ENCODE measurements around the gene TPMT.
"Not testable (repeated sequence)": the region's sequence is repeated elsewhere in the genome, so short reads cannot be mapped to it uniquely, and the experiment has no call there.

The TPMT gene

DNA sequence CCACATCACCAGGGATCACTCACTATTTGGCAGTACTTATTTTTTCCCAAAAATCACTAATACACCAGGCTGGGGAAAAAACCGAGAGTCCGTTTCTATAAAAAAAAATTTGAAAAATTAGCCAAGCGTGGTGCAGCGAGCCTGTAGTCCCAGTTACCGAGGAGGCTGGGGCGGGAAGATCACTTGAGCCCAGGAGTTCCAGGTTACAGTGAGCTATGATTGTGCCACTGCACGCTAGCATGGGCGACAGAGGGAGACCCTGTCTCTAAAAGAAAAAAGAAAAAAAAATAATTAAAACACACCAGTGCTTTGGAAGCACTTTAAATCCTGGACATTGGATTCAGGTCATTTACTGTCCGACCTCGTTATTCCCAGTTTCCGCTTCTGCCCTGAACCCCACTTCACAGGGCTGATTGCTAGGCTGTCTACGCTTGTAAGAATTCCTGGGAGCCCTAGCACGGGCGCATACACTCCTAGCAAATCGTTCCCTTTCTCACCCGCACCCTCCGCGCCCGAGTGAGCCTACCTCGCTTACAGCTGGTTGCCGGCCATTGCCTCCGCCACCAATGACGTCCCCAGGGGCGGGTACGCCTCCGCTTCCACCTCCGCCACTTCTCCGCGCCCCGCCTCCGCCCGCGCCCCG lies at the start of gene TPMT:
Gene TPMT, minus strand, starts transcription at position 571 of the 643 bp plus-strand sequence. CDS start 5,950 bp downstream, outside the sequence.
- no peak for DNase-seq (ENCODE audit: low read depth in 1 of 2, low spot score in 1 of 2)

DNA sequence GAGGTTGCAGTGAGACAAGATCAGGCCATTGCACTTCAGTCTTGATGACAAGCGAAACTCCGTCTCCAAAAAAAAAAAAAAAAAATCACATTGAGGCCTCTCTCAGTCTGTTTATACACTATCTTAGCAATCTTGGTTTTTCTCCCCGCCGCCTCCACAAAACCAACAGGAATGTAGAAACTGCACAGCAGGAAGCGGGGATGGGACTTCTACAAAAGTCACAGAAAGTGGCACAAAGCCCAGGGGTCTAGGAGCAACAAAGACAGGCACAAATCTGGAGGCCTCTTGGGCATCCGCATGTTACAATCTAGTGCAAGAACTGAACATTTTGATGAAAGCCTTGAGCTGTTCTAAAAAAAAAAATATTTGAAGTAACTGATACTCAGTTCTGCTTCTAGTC lies 48.9 kb upstream of the TPMT start:
- no peak for DNase-seq (ENCODE audit: low read depth in 1 of 2, low spot score in 1 of 2)

DNA sequence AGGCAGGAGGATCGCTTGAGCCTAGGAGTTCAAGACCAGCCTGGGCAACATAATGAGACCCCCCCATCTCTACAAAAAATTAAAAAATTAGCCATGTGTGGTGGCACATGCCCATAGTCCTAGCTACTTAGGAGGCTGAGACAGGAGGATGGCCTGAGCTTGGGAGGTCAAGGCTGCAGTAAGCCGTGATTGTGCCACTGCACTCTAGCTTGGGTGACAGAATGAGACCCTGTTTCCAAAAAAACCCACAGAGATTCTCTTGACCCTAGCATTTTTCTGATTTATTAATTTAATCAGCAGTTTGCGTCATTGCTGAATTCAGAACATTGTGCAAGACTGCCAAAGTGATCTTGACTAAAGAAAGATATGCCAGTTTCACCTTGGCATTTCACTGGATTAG lies 37.1 kb upstream of the TPMT start:
- no peak for DNase-seq (ENCODE audit: low read depth in 1 of 2, low spot score in 1 of 2)

DNA sequence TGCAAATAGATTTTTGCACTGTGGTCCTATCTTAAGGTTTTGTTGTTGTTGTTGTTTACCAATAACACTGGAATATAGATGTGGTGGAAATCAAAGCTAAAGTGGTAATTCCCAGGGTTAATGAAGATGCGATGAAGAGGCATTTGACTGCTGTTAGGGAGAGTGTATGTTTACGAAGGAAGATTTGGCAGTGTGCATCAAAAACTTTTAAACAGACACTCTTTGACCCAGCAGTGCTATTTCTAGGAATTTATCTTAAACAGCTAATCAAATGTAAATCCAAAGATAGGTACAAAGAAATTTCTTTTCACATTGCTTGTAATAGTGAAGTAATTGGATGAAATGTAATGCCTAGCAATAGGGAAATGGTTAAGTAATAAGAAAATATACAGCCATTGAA lies 34.3 kb upstream of the TPMT start:
- no peak for DNase-seq (ENCODE audit: low read depth in 1 of 2, low spot score in 1 of 2)

DNA sequence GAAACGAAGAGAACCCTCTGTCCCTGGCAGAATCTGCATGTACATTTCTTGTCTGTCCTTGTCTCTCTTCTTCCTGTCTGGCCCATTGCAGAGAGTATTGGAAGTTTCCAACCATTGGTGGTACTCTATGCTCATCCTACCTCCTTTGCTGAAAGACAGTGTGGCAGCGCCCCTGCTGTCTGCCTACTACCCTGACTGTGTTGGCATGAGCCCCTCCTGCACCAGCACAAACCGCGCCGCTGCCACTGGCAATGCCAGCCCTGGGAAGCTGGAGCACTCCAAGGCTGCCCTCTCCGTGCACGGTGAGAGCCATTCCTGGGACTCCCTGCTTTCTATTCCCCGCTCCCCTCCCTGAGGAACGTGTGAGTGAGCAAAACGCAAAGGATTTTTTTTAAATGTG lies 32.8 kb upstream of the TPMT start:
- DNase-seq (ENCODE audit: low read depth in 1 of 2, low spot score in 1 of 2), result no peak

DNA sequence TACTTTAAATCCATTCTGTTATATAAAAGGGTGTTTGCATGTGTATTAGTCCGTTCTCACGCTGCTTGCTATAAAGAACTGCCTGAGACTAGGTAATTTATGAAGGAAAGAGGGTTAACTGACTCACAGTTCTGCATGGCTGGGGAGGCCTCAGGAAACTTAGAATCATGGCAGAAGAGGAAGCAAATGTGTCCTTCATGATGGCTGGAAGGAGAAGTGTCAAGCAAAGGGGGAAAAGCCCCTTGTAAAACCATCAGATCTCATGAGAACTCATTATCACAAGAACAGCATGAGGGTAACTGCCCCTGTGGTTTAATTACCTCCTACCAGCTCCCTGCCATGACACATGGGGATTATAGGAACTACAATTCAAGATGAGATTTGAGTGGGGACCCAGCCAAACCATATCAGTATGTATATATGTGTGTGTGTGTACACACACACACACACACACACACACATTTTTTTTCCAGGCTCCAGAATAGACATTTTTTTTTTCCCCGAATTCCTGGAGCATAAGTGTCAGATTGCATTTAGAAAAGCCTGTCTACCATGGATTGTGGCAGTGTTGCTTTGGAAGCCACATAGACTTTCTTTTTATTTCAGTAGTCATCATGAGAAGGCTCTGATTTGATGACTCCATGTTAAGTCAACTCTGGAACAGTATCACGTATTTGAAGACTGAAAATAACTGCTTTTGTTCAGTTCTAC lies 31.8 kb upstream of the TPMT start:
- DNase-seq (ENCODE audit: low read depth in 1 of 2, low spot score in 1 of 2), result no peak

DNA sequence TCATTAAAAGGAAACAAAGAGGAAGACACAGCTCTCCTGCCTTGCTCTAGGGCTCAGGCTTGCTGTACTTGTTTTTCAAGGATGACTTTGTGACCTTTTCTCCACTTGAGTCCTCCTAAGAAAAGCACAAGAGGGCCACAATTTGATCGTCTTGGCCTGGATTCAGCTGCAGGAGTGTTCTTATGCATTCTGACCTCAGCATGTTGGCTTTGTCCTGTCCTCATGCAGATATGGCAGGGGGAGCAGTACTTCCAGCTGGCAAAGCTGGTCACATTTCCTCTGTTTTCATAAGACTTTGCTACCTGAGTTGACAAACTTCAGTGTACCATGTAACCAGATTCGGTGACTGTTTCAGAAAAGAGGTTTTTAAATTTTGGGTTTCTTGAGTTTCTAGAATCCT lies 31.2 kb upstream of the TPMT start:
- no peak for DNase-seq (ENCODE audit: low read depth in 1 of 2, low spot score in 1 of 2)

DNA sequence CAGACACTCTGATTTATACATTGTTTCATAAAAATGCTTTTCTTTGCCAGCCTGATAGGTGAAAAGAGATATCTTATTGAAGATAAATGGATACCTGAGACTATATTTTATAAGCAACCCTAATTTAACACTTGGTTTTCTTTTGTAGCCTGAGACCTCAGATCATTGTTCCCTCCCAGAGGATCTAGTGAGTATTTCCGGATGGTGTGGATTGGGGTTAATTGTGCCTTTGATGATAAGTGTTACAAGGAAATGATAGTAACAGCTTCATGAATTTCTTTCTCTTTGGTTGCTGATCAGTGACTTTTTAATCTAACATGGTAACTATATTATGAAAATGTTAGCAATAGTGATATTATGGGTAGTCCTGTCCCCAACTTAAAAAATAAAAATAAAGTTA lies 30.7 kb upstream of the TPMT start:
- DNase-seq (ENCODE audit: low read depth in 1 of 2, low spot score in 1 of 2), result no peak

DNA sequence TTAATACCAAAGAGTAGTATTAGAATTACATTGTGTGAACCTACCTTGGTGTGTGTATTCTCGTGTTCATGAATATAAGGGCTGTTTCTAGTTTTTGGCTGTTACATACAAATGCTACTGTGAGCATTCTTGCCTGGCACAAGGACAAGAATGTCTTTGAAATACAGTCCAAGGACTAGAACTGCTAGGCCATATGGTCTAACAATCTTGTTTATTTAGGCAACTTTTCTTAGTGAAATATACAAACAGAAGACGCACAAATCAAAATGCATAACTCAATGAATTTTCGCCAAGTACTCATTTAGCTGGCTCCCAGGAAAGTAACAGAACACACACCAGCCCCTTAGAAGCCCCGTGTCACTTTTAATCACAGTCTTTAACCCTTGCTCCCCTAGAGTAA lies 28.9 kb upstream of the TPMT start:
- no peak for DNase-seq (ENCODE audit: low read depth in 1 of 2, low spot score in 1 of 2)

DNA sequence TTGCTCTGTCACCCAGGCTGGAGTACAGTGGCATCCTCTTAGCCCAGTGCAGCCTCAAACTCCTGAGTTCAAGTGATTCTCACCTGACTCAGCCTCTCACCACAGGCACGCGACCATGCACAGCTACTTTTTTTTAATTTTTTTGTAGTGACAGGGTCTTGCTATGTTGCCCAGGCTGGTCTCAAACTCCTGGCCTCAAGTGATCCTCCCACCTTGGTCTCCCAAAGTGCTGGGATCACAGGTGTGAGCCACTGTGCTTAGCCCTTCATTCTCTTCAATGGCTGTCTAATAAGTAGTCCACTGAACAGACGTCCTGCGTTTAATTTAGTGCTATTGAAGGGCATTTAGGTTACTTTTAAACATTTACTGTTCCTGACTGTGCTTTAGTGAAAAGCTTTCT lies 27.7 kb upstream of the TPMT start:
- no peak for DNase-seq (ENCODE audit: low read depth in 1 of 2, low spot score in 1 of 2)

DNA sequence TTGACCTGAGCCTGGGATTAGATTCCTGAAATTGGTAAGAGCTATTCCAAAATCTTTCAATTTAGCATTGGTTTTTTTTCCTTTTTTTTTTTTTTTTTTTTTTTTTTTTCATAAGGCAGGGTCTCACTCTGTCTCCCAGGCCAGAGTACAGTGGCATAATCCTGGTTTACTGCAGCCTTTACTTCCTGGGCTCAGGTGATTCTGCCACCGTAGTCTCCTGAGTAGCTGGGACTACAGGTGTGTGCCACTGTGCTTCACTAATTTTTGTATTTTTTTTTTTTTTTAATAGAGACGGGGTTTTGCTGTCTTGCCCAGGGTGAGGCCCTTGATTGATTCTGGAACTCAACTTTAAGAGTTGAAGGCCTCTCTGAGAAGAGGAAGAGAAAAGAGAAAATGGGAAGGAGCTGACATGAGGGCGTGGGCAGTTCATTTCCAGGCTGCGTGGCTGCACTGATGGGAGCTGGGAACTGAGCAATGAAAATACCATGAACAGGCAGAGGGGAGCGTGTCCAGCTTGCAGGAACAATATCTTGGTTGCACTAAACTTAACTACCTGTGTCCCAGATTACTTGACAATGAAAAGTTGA lies 25.0 kb upstream of the TPMT start:
- DNase-seq (ENCODE audit: low read depth in 1 of 2, low spot score in 1 of 2), result no peak

DNA sequence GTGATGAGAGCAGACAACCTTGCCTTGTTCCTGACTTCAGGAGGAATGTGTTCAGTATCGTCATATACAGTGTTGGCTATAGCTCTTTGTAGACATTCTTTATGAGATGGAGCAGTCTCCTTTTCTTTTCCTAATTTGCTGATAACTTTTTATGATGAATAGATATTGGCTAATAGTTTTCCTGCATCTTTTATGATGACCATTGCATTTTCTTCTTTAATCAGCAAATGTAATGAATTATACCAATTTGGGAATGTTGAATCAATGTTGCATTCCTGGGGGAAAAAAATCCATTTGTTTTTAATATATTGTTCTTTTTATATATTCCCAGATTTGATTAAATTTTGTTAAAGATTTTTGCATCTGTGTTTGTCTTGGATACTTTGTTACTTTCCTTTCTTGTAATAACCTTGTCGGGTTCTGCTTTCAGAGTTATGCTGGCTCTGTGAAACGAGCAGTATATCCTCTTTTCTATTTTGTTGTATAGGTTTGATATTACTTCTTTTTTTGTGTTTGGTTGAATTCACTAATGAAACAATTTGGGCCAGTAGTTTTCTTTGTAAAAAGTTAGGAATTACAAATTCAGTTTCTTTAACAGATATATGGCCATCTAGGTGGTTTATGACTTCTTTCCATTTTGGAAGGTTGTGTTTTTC lies 24.2 kb upstream of the TPMT start:
- DNase-seq (ENCODE audit: low read depth in 1 of 2, low spot score in 1 of 2), result no peak

DNA sequence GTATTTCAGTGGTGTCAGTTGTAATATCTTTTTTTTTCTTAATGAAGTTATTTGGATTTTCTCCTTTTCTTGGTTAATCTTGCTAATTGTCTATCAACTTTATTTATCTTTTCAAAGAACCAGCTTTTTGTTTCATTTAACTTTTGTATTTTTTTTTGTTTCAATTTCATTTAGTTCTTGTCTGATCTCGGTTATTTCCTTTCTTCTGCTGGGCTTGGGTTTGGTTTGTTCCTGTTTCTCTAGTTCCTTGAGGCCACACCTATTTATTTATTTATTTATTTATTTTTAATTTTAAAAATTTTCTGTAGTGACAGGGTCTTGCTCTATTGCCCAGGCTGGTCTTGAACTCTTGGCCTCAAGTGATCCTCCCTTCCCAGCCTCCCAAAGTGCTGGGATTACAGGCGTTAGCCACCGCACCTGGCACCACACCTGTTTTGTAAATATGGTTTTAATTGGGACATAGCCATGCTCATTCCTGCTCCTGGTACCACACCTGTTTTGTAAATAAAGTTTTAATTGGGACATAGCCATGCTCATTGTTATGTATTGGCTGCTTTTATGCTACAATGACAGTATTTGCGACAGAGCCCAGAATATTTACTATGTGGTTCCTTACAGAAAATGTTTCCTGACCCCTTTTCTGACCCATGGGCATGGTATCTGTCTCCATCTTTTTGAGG lies 22.5 kb upstream of the TPMT start:
- no peak for DNase-seq (ENCODE audit: low read depth in 1 of 2, low spot score in 1 of 2)

DNA sequence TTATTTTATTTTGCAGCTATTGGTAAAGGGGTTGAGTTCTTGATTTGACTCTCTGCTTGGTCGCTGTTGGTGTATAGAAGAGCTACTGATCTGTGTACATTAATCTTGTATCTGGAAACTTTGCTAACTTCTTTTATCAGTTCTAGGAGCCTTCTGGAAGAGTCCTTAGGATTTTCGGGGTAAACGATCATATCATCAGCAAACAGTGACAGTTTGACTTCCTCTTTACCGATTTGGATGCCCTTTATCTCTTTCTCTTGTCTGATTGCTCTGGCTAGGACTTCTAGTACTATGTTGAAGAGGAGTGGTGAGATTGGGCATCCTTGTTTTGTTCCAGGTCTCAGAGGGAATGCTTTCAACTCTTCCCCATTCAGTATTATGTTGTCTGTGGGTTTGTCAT lies 21.3 kb upstream of the TPMT start:
- not testable (repeated sequence) for DNase-seq (ENCODE audit: low read depth in 1 of 2, low spot score in 1 of 2)

DNA sequence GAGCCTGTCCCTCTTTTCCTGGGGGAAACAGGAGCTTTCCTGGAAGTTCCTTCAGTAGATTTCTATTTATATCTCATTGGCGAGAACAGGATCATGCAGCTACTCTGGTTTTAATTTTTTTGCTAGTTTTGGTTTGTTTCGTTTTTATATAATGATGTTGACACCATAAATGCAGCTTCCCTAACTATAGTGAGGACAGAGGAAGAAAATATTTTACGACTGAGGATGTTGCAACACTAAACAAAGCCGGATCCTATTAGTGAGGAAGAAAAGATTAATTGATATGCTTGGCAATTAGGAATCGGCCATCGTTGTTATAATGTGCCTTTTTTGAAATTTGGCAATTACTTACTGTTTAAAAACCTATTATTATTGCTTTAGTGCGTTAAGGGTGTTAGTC lies 17.0 kb upstream of the TPMT start:
- no peak for DNase-seq (ENCODE audit: low read depth in 1 of 2, low spot score in 1 of 2)

DNA sequence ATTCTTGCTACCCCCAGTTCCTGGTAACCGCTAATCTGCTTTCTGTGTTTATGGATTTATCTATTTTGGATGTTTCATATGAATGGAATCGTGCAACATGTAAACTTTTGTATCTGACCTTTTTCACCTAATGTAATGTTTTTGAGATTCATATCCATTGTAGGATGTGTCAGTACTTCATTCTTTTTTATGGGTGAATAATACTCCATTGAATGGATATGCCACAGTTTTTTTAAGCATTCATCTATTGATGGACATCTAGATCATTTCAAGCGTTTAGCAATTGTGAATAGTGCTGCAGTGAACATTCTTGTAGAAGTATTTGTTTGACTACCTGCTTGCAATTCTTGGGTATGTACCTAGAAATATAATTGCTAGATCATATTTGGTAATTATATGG lies 13.4 kb upstream of the TPMT start:
- DNase-seq (ENCODE audit: low read depth in 1 of 2, low spot score in 1 of 2), result no peak

DNA sequence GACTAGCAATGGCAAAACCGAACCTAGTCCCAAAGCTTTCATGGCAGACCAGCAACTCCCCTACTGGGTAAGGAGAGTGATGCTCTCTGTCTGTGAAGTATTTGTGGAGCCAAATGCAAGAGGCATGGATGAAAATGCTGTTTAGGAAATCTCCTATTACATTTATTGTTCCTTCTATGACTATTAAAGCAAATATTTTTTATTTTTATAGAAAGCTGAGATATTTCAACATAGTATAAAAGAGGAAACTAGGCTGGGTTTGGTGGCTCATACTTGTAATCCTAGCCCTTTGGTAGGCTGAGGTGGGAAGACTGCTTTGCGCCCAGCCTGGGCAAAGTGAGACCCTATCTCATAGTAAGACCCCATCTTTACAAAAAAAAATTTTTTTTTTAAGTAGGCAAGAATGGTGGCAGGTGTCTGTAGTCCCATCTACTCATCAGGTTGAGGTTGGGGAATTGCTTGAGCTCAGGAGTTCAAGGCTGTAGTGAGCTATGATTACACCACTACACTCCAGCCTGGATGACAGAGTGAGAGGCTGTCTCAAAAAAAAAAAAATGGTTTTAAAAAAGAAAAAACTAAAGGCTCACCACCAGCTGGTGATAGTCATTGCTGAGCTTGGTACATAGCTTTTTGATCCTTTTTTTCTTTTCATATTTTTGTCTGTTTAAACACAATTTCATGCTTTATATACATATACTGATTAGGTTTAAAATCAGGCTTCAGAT lies 11.6 kb upstream of the TPMT start:
- DNase-seq (ENCODE audit: low read depth in 1 of 2, low spot score in 1 of 2), result no peak

DNA sequence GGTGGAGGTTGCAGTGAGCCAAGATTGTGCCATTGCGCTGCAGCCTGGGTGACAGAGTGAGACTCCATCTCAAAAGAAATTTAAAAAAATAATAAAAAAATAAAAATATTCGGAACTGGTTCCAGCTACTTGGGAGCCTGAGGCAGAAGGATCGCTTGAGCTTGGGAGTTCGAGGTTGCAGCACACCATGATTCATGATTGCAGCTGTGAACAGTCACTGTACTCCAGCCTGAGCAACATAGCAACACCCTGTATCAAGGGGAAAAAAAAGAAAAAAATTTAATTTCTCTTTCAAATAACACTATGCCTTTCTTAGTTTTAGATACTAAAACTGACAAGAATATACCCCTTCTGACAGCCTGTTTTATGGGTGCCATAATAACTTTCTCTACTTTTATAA lies 10.9 kb upstream of the TPMT start:
- no peak for DNase-seq (ENCODE audit: low read depth in 1 of 2, low spot score in 1 of 2)

DNA sequence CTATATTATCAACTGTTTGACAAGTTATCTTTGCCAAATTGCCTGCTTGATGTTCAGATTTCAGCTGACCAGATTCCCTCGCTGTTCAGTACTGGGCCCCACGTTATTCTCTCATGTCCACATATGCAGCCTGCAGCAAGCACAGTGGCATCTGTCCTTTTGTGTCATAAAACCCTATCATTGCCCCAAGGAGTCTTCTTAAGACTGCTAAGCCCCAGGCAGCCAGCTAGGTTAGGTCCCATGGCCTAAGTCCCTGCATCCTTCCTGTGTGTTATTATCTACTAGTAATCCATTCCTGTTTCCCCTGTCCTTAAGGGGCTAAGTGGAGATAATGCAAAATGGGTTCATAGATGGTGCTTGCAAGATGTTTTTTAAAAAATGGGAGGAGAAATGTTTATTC lies 7.5 kb upstream of the TPMT start:
- no peak for DNase-seq (ENCODE audit: low read depth in 1 of 2, low spot score in 1 of 2)

DNA sequence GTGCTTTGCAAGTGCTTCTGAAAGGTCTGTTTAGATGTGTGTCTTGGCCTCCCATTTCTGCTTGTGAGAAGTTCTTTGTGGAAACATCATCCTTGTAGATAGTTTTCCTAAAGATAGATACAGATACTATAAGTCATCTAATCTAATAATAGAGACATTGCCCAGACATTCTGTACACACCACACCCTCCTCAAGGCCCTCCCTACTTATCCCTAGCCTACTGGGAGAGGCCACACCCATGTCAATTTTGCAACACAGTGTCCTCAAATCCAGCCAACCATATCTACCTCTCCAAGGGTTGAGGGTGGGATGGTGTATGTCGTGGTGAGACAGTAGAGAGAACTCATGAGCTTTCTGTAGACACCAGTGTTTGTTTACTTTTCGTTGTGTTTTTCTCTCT lies 6.6 kb upstream of the TPMT start:
- DNase-seq (ENCODE audit: low read depth in 1 of 2, low spot score in 1 of 2), result no peak

DNA sequence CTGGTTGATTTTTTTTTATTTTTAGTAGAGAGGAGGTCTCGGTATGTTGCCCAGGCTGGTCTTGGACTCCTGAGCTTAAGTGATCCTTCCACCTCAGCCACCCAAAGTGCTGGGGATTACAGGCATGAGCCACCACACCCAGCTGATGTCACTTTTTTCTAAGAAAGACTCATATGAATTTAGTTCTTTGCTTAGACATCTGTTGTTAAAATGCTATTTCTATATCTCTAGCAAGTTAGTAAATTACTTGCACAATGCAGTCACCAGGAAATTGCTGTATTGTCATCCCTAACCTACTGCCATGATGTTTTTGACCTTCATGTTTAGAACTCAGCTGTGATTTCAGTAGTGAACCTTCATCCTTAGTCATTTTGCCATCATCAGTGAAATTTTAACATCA lies 6.0 kb upstream of the TPMT start:
- no peak for DNase-seq (ENCODE audit: low read depth in 1 of 2, low spot score in 1 of 2)
